HG02973 (cell line): ENCODE measurements around the gene SIX2.

Experiments
- ATAC-seq: cut with Tn5 transposase; IDR thresholded peaks from one replicate; pipeline ENCODE4 v1.9.1; 2021; ENCODE audit warnings: moderate library complexity; ENCODE audit not compliant: unreplicated experiment

The SIX2 gene

DNA sequence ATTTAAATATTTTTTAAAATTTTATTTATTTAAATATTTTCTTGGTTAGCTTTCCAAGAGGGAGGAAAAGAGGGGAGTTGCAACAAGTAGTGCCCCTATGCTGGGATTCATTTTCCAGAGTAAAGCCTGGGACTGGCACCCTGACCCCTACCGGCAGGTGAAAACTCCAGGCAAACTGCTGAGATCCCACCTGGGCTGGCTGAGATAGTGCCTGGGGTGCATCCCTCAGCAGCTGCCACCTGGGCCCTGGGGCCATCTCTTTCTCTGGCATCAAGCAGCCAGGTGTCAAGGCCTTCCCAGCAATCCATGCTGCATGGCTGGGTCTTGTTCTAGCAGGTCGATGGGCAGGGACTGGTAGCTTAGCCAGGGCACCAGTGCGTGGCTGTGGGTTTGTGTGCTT is 6.6 kb downstream of the SIX2 start:
- no peak for ATAC-seq

DNA sequence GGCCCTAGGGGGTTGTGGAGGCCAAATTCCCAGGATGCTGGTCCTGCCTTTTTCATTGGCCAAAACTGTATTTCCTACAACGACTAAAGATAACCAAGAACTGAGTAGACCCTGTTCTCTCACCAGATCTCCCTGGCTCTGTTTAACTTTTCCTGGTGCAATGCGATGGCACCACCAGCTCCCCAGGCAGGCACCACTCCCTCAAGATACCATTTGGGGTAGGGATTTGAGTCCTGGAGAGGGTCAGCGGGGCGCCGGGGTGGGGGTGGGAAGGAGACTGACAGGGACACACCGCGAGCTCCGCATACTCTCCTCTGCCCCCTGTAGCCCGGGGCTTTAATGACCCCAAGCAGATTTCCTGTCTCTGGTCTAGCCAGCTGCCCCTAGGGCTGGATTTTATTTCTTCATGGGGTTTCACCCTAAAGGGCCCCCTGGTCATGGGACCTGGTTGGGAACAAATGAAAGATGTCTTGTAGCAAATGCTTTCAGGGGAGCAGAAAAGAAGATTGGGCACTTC is 7.3 kb downstream of the SIX2 start:
- ATAC-seq, result no peak

- no peak for ATAC-seq
These were observed 8.1 kb downstream of the SIX2 start for GRCh38 chr2:45000921-45001868.

DNA sequence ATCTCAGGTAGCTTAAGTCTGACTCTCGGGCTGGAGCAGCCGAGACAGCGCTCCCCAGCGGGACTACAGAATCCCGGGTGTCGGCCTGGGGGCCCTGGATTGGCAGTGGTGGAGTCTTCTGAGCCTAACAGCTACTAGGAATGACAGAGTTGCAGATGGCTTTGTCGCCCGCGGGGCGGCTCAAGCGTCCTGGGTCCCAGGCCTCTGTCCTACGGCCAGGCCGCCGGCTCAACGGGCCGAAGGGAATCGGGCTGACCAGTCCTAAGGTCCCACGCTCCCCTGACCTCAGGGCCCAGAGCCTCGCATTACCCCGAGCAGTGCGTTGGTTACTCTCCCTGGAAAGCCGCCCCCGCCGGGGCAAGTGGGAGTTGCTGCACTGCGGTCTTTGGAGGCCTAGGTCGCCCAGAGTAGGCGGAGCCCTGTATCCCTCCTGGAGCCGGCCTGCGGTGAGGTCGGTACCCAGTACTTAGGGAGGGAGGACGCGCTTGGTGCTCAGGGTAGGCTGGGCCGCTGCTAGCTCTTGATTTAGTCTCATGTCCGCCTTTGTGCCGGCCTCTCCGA is 8.8 kb downstream of the SIX2 start:
- no peak for ATAC-seq

- ATAC-seq, result no peak
These were observed 9.7 kb downstream of the SIX2 start for GRCh38 chr2:44999540-44999939.

DNA sequence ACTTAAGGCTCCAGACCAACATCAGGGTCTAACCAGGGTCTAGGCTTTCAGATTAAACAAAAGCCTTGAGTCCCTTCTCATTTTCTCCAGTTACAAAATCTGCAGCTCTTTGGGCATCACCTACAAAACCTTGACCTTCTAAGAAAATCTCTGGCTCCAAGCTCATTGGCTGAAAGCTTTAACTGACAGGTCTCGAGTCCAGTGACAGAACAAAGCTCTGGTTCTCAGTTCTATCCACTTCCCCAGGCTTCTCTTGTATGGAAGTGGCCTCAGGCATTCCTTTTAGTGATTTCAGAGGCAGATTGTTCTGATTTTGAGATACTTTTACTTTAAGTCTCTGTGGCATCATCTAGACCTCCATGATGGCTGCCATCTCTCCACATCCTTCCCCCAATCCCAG is 11.3 kb downstream of the SIX2 start:
- no peak for ATAC-seq

GRCh38 chr2:44996356-44996755 is 12.9 kb downstream of the SIX2 start:
- ATAC-seq, result no peak

DNA sequence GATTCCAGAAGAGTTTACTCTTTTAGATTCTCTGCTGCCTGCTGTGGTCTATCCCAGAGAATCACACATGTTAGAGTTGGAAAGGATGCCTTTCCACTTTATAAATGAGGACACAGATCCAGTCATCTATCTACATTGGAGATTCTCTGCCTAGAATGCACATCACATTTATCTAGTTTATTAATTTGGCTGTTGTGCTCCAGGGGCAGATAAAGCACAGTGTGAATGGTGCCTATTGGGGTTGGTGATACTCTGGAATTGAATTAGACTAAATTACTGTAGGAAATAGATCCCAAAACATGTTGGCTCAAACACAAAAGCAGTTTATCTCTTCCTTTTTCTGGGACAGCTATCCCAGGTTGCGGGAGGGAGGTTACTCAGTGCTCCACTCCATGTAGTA is 14.9 kb downstream of the SIX2 start:
- ATAC-seq, result no peak

DNA sequence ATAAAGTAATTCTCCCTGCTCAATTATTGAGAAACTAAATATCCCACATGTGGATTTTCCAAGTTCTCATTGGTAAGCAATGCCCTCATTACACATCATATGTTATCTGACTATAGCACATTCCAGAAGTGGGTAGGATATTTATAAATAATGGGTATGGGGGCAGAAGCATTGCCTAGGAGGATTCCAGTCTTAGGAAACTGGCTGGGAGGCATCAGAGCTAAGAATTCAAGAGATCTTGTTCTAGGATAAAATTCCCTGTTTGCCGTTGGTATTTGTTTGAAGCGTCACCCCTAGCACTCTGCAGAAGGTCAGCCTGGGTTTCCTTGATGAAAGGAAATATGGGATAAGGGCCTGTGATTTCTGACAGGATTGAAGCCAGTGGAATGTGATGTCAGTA is 20.1 kb downstream of the SIX2 start:
- no peak for ATAC-seq

DNA sequence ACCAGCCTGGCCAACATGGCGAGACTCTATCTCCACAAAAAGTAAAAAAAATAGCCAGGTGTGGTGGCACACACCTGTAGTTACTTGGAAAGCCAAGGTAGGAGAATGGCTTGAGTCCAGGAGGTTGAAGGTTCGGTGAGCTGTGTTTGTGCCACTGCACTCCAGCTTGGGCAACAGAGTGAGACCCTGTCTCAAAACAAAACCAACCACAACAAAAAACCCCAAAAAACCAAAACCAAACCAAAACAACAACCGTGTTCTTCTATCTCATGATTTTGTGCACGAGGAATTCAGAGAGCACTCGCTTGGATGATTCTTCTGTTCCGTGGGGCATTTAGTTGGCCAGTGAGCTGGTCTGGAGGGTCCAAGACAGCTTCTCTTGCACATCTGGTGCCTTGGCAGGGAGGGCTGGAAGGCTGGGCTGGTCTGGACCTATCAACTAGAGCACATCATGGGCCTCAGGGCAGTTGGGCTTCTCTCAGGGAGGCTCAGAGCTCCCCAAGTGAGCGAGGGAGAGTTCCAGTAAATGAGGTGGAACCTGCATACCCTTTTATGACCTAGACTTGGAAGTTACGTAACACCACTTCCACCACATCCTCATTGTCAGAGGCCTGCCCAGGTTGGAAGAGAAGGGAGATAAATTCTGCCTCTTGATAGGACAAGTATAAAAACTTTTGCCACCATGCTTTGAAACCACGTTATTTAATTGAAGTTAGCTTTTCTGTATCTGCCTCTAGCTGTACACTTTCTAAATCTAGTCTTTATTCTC is 25.2 kb downstream of the SIX2 start:
- no peak for ATAC-seq

DNA sequence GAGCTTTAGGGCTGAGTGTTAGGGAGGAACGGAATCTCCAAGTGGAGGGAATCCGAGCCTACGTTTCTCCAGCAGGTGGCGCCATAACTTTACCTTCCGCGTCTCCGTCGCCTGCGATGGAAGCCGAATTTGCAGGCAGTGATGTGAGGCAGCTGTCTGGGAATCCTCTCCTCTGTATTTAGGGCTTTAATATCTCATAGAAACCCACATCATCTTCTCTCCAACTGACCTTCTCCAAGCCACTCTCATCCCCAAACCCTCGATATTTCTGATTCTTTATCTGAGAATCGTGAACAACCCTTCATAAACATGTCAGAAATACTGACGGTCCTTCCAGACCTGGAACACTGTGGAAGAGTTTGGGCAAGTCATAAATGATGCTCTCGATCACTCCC is 27.5 kb downstream of the SIX2 start:
- no peak for ATAC-seq

- ATAC-seq, result no peak
These were observed 28.2 kb downstream of the SIX2 start for GRCh38 chr2:44980751-44981713.

- ATAC-seq, result no peak
These were observed 29.7 kb downstream of the SIX2 start for GRCh38 chr2:44979581-44979980.

- ATAC-seq, result no peak
These were observed 33.4 kb downstream of the SIX2 start for GRCh38 chr2:44975571-44976450.

DNA sequence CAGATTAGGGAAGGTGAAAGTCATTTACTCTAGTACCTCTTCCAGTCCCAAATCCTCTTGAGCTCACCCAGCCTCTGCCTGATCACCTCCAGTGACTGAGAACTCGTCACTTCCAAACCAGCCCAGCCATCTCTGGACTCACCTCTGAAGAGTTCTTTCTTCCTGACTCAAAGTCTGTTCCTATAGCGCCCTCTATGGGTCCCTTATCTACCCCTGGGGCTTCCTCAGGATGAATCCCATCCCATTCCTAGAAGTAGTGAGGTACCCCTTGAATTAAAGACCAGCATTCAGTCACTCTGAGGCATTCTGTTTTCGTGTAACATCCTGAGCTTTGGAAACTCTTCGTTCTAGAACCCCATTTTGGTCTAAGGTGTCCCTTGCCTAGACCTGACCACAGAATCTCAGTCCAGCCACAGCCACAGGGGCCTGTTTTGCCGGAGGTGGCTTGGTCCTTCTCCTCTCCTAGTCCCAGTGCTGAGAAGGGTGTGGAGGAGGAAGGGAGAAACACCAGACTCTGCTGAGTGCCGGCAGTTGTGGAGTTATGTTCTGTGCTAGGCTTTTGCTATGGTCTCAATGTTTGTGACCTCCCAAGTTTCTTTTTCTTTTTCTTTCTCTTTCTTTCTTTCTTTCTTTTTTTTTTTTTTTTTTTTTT is 35.1 kb downstream of the SIX2 start:
- ATAC-seq, result no peak

- ATAC-seq, result no peak
These were observed 36.3 kb downstream of the SIX2 start for GRCh38 chr2:44972771-44973535.

GRCh38 chr2:44970846-44971450 is 38.3 kb downstream of the SIX2 start:
- ATAC-seq, result no peak

DNA sequence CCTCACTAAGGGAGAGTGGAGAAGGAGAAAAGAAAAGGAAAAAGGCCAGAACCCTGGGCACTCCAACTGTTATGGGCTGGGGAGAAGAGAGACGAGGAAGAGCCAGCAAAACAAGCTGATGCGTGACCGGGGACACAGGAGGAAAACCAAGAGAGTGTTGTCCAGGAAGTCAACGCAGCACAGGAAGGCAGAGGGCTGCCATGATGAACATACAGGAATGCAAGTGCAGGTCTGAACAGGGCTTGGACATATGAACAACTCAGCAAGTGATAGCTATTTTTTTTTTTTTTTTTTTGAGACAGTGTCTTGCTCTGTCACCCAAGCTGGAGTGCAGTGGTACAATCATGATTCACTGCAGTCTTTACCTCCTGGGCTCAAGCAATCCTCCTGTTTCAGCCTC is 39.3 kb downstream of the SIX2 start:
- no peak for ATAC-seq
